ENCODE data around the gene ETS2. TPM values are rescaled to one million over a fixed set of nuclear protein-coding genes. Genes with fewer than 3 reads are reported as not detected.
"Not testable (repeated sequence)": the region's sequence is repeated elsewhere in the genome, so short reads cannot be mapped to it uniquely, and the experiment has no call there.

Gene ETS2
- total RNA-seq, 1 donor from 2014 or later: 13.6 TPM

DNA sequence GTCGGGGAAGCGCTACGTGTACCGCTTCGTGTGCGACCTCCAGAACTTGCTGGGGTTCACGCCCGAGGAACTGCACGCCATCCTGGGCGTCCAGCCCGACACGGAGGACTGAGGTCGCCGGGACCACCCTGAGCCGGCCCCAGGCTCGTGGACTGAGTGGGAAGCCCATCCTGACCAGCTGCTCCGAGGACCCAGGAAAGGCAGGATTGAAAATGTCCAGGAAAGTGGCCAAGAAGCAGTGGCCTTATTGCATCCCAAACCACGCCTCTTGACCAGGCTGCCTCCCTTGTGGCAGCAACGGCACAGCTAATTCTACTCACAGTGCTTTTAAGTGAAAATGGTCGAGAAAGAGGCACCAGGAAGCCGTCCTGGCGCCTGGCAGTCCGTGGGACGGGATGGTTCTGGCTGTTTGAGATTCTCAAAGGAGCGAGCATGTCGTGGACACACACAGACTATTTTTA is 17.1 kb downstream of the ETS2 start:
- peaks cover 35% of the 10 kb centered on the region for H3K36me3 Mint-ChIP-seq (ENCODE audit: low read depth)
- TF ChIP-seq, protein P1, sequence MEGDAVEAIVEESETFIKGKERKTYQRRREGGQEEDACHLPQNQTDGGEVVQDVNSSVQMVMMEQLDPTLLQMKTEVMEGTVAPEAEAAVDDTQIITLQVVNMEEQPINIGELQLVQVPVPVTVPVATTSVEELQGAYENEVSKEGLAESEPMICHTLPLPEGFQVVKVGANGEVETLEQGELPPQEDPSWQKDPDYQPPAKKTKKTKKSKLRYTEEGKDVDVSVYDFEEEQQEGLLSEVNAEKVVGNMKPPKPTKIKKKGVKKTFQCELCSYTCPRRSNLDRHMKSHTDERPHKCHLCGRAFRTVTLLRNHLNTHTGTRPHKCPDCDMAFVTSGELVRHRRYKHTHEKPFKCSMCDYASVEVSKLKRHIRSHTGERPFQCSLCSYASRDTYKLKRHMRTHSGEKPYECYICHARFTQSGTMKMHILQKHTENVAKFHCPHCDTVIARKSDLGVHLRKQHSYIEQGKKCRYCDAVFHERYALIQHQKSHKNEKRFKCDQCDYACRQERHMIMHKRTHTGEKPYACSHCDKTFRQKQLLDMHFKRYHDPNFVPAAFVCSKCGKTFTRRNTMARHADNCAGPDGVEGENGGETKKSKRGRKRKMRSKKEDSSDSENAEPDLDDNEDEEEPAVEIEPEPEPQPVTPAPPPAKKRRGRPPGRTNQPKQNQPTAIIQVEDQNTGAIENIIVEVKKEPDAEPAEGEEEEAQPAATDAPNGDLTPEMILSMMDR (IDR thresholded peaks at IDR 0.05): no peak
- peaks cover 52% of the 10 kb centered on the region for H3K4me1 Mint-ChIP-seq (ENCODE audit: low read depth)
- no peak overlapping the region for H3K27ac Mint-ChIP-seq (ENCODE audit: unreplicated experiment)
- no peaks in the 10 kb centered on the region for H3K27me3 Mint-ChIP-seq (ENCODE audit: low read depth)
- no peak overlapping the region for H3K4me3 Mint-ChIP-seq (ENCODE audit: unreplicated experiment)
- DNase-seq (ENCODE audit: low spot score): no peak
- H3K9me3 Mint-ChIP-seq (ENCODE audit: low read depth): no peaks in the 10 kb centered on the region

GRCh38 chr21:38823737-38824123 is 18.0 kb downstream of the ETS2 start:
- DNase-seq (ENCODE audit: low spot score): no peak
- H3K4me1 Mint-ChIP-seq (ENCODE audit: low read depth): peaks cover 45% of the 10 kb centered on the region
- peak overlapping the region; percentile 48 for H3K4me3 Mint-ChIP-seq (ENCODE audit: unreplicated experiment)
- peaks cover 30% of the 10 kb centered on the region for H3K36me3 Mint-ChIP-seq (ENCODE audit: low read depth)
- H3K27me3 Mint-ChIP-seq (ENCODE audit: low read depth): no peaks in the 10 kb centered on the region
- no peaks in the 10 kb centered on the region for H3K9me3 Mint-ChIP-seq (ENCODE audit: low read depth)
- H3K27ac Mint-ChIP-seq (ENCODE audit: unreplicated experiment): peak overlapping the region; percentile 82
- TF ChIP-seq, protein P1 (IDR thresholded peaks at IDR 0.05): no peak

DNA sequence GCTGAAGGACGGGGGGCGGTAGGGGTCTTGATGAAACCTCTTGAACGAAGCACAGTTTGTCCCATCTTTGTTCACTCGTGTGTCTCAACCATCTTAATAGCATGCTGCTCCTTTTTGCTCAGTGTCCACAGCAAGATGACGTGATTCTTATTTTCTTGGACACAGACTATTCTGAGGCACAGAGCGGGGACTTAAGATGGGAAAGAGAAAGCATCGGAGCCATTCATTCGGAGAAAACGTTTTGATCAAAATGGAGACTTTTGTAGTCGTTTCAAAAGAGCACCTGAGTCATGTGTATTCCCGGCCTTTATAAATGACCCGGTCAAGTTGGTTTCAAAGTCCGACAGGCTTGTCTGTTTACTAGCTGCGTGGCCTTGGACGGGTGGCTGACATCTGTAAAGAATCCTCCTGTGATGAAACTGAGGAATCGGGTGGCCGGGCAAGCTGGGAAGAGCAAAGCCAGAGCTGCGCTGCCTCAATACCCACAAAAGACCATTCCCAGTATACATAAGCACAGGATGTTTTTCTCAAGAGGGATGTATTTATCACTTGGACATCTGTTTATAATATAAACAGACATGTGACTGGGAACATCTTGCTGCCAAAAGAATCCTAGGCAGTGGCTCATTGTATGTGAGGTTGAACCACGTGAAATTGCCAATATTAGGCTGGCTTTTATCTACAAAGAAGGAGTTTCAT is 18.5 kb downstream of the ETS2 start:
- H3K4me3 Mint-ChIP-seq (ENCODE audit: unreplicated experiment): peak overlapping the region; percentile 48

DNA sequence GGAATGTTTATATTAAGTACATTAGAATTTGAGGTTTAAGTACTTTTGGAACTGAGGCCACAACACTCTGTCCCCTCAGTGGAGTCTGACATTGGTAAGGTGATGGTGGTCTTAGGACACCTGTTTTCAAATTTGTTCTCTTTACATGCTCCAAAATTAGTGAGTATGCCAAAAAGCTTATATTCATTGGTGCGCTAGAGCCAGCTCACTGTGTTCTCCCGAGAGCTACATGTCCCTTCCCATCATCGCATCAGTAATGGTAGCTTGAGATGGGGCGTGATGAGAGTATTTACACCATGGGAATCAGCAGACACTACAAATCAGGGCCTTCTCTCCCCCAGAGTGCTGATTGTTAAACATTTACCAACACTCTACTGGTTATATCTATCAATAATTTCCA is 19.5 kb downstream of the ETS2 start:
- TF ChIP-seq, protein P1 (IDR thresholded peaks at IDR 0.05): no peak
- no peak overlapping the region for H3K4me3 Mint-ChIP-seq (ENCODE audit: unreplicated experiment)
- peaks cover 19% of the 10 kb centered on the region for H3K36me3 Mint-ChIP-seq (ENCODE audit: low read depth)
- H3K27me3 Mint-ChIP-seq (ENCODE audit: low read depth): no peaks in the 10 kb centered on the region
- no peak for DNase-seq (ENCODE audit: low spot score)
- H3K4me1 Mint-ChIP-seq (ENCODE audit: low read depth): peaks cover 32% of the 10 kb centered on the region
- no peak overlapping the region for H3K27ac Mint-ChIP-seq (ENCODE audit: unreplicated experiment)
- no peaks in the 10 kb centered on the region for H3K9me3 Mint-ChIP-seq (ENCODE audit: low read depth)

More for the DNA sequence above, 18.5 kb downstream of the ETS2 start:
- no peak for DNase-seq (ENCODE audit: low spot score)
- peaks cover 27% of the 10 kb centered on the region for H3K36me3 Mint-ChIP-seq (ENCODE audit: low read depth)
- H3K9me3 Mint-ChIP-seq (ENCODE audit: low read depth): no peaks in the 10 kb centered on the region
- TF ChIP-seq, protein P1 (IDR thresholded peaks at IDR 0.05): no peak
- peaks cover 42% of the 10 kb centered on the region for H3K4me1 Mint-ChIP-seq (ENCODE audit: low read depth)
- peak overlapping the region; percentile 82 for H3K27ac Mint-ChIP-seq (ENCODE audit: unreplicated experiment)
- H3K27me3 Mint-ChIP-seq (ENCODE audit: low read depth): no peaks in the 10 kb centered on the region

- TF ChIP-seq, protein P1 (IDR thresholded peaks at IDR 0.05): no peak
- DNase-seq (ENCODE audit: low spot score): no peak
- H3K27ac Mint-ChIP-seq (ENCODE audit: unreplicated experiment): no peak overlapping the region
- no peaks in the 10 kb centered on the region for H3K27me3 Mint-ChIP-seq (ENCODE audit: low read depth)
- peaks cover 19% of the 10 kb centered on the region for H3K36me3 Mint-ChIP-seq (ENCODE audit: low read depth)
- H3K4me3 Mint-ChIP-seq (ENCODE audit: unreplicated experiment): no peak overlapping the region
- H3K9me3 Mint-ChIP-seq (ENCODE audit: low read depth): no peaks in the 10 kb centered on the region
- peaks cover 29% of the 10 kb centered on the region for H3K4me1 Mint-ChIP-seq (ENCODE audit: low read depth)
These were observed 20.2 kb downstream of the ETS2 start for GRCh38 chr21:38825921-38826320.

DNA sequence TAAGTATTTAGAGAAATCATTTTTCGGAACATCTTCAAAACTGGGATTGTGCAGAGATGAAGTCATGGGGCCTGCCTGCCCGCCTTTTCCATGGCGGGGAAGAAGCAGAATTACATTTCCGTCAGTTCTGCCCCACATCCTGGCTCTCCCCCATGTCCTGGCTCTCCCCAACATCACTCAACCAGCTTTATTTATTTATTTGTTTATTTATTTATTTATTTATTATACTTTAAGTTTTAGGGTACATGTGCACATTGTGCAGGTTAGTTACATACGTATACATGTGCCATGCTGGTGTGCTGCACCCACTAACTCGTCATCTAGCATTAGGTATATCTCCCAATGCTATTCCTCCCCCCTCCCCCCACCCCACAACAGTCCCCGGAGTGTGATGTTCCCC is 22.4 kb downstream of the ETS2 start:
- not testable (repeated sequence) for H3K4me3 Mint-ChIP-seq (ENCODE audit: unreplicated experiment); H3K9me3 Mint-ChIP-seq (ENCODE audit: low read depth); H3K36me3 Mint-ChIP-seq (ENCODE audit: low read depth); H3K27me3 Mint-ChIP-seq (ENCODE audit: low read depth); H3K27ac Mint-ChIP-seq (ENCODE audit: unreplicated experiment); DNase-seq (ENCODE audit: low spot score)
- peaks cover 30% of the 10 kb centered on the region for H3K4me1 Mint-ChIP-seq (ENCODE audit: low read depth)

All from chondrocyte (in vitro differentiated cells).